Hematopoietic multipotent progenitor cell treated with erythropoietin and hydrocortisone succinate and interleukin-3 and kit ligand, for 15 days (in vitro differentiated cells): ENCODE data around the gene PI16.

Experiments
- DNase-seq: peaks from one replicate; pipeline ENCODE4 v3.0.0-alpha.2; 2015; ENCODE audit warnings: low spot score

The PI16 gene

GRCh38 chr6:36957773-36958271, 3.3 kb downstream of the PI16 start:
- DNase-seq: no peak

DNA sequence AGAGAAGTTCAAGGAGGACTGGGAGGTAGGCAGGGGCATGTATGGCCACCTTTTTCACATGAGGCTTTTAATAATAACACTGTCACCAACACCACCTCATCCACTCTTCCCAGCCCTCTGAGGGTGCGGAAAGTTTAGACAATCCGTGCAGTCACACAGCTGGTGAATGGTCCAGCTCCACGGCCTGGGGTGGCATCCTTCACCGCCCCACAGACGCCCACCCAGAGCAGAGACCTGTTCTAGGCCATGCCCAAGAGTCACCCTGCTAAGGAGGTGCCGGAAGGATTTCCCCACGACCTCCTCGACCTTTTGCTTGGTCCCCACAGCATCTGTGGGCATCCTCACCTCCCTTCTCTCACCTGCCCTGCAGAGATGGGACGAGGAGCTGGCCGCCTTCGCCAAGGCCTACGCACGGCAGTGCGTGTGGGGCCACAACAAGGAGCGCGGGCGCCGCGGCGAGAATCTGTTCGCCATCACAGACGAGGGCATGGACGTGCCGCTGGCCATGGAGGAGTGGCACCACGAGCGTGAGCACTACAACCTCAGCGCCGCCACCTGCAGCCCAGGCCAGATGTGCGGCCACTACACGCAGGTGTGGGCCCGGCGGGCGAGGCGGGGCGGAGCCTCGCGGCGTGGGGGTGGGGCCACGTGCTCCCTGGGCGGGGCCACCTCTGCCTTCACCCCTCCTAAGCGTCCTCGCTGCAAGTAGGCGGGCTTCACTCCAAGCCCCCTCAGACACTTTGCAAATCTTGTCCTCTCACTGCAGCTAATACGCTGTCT, 4.4 kb downstream of the PI16 start:
- no peak for DNase-seq

DNA sequence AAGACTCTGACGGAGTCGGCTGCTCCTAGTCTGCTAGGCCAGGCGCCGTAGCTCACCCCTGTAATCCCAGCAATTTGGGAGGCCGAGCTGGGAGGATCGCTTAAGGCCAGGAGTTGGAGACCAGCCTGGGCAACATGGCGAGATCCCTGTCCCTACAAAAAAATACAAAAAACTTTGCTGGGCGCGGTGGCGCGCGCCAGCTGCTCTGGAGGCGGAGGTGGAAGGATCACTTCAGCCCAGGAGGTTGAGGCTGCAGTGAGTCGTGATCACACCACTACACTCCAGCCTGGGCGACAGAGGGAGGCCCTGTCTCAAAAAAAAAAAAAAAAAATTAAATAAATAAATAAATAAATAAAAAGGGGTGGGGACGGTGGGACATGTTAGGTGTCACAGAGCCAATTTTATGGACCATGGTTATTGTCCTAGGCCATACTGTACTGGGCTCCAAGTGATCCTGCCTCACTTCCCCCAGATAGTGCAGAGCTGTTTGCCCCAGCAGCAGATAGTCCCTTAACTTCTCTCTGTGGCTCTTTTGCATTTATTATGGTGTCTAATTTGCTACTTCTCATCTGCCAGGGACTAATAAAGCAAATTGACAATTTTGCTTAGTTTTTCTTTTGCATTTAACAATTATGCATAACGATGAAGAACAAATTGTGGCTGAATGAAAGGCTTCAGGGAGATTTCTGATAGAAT, 5.2 kb downstream of the PI16 start:
- DNase-seq: no peak

DNA sequence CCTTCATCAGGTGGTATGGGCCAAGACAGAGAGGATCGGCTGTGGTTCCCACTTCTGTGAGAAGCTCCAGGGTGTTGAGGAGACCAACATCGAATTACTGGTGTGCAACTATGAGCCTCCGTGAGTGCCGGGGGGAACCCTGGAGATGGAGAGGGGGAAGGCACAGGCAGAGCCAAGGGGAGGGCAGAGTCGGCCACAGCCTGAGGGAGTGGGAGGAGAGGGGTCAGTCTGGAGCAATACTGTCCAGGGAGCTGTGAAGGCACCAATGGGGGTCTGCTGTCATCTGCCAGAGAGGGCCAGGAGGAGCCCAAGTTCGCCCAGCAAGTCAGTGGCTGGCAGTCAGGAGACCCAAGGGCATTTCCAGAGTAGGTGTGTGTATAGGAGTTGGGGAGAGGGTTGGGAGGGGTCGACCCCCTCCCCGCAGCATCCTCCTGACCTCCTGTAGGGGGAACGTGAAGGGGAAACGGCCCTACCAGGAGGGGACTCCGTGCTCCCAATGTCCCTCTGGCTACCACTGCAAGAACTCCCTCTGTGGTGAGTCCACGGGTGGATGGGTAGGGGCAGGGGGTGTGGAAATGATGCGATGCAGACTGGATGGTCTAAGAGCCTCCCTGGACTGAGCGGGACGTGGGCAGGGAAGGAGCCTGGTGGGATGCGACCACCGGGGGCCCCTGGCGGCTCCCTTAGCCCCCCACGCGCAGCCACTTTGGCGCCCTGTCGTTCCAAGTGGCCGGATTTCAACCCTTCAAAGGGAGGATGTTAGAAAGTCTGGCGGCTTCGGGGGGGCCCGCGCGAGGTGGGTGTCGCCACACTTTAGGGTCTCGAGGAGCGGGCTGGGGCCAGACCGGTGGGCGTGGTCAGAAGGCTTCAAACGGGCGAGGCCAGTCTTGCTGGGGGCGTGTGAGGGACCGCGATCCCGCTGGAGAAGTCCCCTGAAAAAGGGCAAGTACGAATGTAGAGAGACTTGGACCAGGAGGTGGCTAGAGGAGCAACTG, 7.2 kb downstream of the PI16 start:
- no peak for DNase-seq

DNA sequence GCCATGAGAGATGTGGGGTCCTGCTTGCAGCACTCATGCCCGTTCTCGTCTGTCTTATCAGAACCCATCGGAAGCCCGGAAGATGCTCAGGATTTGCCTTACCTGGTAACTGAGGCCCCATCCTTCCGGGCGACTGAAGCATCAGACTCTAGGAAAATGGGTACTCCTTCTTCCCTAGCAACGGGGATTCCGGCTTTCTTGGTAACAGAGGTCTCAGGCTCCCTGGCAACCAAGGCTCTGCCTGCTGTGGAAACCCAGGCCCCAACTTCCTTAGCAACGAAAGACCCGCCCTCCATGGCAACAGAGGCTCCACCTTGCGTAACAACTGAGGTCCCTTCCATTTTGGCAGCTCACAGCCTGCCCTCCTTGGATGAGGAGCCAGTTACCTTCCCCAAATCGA, 8.3 kb downstream of the PI16 start:
- peak; percentile 51 for DNase-seq

DNA sequence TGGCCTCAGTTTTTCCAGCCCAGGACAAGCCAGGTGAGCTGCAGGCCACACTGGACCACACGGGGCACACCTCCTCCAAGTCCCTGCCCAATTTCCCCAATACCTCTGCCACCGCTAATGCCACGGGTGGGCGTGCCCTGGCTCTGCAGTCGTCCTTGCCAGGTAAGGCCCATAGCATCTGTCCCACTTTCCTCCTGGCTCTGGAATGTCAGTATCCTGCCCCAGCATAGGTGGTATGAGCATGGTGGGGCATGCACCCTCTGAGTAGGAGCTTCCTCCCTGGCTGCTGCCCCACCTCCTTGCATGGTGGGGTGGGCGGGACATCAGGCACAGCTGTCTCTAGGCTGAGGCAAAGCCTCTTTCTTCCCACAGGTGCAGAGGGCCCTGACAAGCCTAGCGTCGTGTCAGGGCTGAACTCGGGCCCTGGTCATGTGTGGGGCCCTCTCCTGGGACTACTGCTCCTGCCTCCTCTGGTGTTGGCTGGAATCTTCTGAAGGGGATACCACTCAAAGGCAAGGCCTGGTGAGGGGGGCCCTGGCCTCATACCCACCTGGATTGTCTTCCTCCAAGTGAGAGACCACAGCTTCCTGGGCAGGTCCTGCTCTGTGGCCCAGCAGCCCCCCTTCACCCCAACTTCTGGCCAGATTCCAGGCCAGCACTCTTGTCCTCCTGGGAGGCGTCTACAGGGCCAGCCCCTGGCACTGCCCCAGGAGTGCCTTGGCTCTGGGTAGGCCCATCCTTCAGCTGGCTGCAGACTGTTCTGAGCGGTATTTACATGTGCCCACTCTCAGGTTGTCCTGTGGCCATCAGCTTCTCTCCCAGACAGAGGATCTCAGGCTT, 9.1 kb downstream of the PI16 start:
- peak; percentile 75 for DNase-seq

- no peak for DNase-seq
These were observed 9.8 kb downstream of the PI16 start for GRCh38 chr6:36964349-36964748.

- DNase-seq: no peak
These were observed 10.4 kb downstream of the PI16 start for GRCh38 chr6:36964908-36965307.

DNA sequence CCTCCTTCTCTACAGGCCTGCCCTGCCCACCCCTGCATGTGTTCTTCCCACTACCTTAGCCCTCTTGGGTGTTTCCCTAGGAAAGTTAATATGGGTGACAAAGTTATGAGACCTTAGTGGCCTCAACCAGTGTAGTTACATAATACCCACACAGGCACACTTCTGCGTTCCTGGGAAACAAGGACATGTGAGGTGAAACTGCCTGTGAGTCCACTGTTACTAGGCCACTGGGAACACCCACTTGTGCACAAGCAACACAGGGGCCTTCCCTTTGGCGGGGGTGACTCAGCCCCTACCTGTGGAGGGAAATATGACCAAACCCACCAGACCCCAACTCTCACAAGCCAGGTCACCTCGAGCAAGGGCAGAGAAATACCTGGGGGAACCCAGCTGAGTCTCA, 12.8 kb downstream of the PI16 start:
- no peak for DNase-seq

DNA sequence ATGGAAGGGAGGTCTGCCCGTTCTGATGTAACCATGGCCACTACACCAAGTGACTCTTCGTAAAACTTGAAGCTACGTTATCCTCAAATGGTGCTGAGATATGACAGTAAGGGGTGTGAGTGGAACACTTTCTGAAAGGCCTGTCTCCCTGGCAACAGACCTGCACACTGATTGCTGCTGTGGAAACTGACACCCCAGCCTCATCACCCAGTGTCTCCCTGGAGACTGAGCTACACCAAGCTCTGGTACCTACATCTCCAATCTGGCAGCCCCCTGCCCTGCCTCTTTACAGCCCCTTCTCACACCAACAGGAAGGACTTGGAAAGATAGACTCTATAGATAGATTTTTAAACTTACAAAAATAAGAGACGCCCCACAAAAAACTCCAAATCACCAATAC, 13.2 kb downstream of the PI16 start:
- DNase-seq: no peak

GRCh38 chr6:36968266-36968977, 13.9 kb downstream of the PI16 start:
- peak; percentile 81 for DNase-seq

- no peak for DNase-seq
These were observed 14.7 kb downstream of the PI16 start for GRCh38 chr6:36969240-36969691.

DNA sequence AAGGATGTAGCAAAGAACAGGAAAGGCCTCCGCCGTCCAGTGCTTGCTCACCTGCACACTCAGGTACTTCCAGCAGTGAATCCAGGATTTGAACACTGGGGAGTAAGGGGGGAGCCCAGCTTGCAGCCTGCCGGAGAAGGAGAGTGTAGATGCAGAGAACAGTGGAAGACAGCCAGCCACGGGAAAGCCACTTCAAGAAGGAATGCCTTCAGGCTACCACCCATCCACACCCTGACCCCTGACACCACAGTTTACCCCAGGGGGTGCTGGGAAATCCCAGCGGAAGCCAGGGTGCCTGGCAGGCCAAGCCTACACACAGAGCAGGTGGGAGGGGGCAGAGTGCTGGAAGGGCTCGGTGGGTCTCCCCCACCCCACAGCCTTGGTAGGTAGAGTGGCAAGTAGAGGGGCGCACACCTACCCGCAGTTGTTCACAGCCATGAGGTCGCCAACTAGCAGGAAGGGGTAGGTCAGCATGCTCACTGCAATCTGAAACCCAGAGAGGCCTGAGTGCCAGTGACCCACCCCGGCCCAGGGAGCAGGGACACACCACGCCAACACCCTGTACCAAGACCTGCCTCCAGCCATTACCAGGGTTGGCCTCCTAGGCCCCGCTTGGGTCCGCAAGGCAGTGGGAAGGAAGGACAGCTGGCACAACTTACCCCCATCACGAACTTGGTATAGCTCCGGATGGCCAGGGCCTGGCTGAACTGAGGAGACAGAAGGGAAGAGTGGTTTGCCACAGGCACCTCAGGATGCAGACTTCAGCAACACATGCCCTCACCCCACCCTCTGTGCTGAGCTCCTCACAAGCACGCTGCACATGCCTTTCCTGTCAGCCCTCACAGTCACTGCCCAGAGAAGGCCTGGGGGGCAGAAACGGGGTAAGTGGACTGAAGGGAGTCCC, 15.7 kb downstream of the PI16 start:
- DNase-seq: no peak

DNA sequence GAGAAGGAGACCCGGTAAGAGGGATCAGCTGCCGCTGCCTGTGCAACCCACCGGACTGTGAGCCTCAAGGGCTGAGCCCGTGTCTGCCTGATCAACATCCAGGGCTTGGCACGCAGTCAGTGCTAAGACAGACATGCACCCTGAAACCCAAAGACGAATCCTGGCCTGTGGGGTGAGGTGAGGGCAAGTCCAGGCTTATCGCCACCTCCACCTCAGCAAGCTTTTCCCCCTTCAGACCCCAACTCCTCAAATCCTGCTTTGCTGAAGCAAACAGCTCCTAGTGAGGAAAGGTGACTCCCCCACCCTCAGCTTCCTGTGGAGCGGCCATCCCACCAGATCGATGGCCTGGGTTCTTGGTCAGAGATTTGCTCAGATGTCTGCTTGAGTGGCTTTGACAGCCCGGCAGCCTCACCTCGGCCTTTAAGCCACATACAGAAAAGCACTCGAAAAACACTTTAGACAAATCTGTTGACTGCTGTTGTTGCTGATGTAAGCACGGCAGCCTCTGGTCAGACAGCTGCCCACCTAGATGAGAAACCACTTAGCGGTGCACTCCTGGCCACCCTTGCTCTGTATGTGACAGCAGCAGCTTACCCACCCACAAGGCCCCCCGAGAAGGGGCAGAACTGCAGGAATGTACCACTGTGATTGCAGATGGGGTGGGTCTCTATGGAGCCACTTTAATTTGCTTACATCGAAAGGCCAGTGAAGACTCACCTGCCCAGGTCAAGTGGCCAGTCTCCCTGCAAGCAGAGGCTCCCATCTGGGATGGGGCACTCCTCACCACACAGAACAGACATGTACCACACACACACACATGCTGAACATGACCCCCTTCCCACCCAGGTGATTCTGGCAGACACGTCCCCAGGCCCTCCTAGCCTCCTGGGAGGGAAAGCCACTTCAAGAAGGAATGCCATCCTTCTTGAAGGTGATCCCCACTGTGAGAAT, 16.6 kb downstream of the PI16 start:
- DNase-seq: no peak

- DNase-seq: no peak
These were observed 17.6 kb downstream of the PI16 start for GRCh38 chr6:36971921-36972673.

GRCh38 chr6:36973190-36973589, 18.7 kb downstream of the PI16 start:
- DNase-seq: no peak

GRCh38 chr6:36973647-36974046, 19.1 kb downstream of the PI16 start:
- DNase-seq: no peak
